Nucleus accumbens (tissue), 56 donors: Measurements from ENCODE around the gene RUNX1.
A peak's percentile ranks its signal among the peaks of the same experiment; 100 is the strongest.
"Not testable (repeated sequence)": the region's sequence is repeated elsewhere in the genome, so short reads cannot be mapped to it uniquely, and the experiment has no call there.

Source experiments
- DNase-seq, 56 donors: peaks; one replicate each; lab custom pipeline; 2025; lab: John Stamatoyannopoulos, UW

The RUNX1 gene

GRCh38 chr21:34996304-34997101 is 52.6 kb downstream of the RUNX1 start:
- no peak for DNase-seq

GRCh38 chr21:34995979-34996303 is 53.2 kb downstream of the RUNX1 start:
- DNase-seq, result no peak

GRCh38 chr21:34994766-34995631 is 54.1 kb downstream of the RUNX1 start:
- no peak for DNase-seq

- DNase-seq, result not testable (repeated sequence)
Observed at GRCh38 chr21:34993521-34993921, 55.6 kb downstream of the RUNX1 start.

GRCh38 chr21:34992736-34993398 is 56.2 kb downstream of the RUNX1 start:
- DNase-seq, result peak in 6 of 56 donors; percentile 2 to 29 (median 18)

GRCh38 chr21:34992180-34992579 is 56.9 kb downstream of the RUNX1 start:
- no peak for DNase-seq

- DNase-seq, result no peak
Observed at GRCh38 chr21:34991366-34991957, 57.6 kb downstream of the RUNX1 start.

- no peak for DNase-seq
Observed at GRCh38 chr21:34990842-34991241, 58.3 kb downstream of the RUNX1 start.

GRCh38 chr21:34989337-34990151 is 59.6 kb downstream of the RUNX1 start:
- DNase-seq, result peak in 4 of 56 donors; percentile 3 to 22 (median 11)

- DNase-seq, result no peak
Observed at GRCh38 chr21:34988625-34989024, 60.5 kb downstream of the RUNX1 start.

GRCh38 chr21:34988139-34988538 is 61.0 kb downstream of the RUNX1 start:
- DNase-seq, result no peak

- no peak for DNase-seq
Observed at GRCh38 chr21:34987501-34988072, 61.5 kb downstream of the RUNX1 start.

GRCh38 chr21:34986561-34987500 is 62.3 kb downstream of the RUNX1 start:
- no peak for DNase-seq

GRCh38 chr21:34984356-34985058 is 64.6 kb downstream of the RUNX1 start:
- no peak for DNase-seq

GRCh38 chr21:34983680-34984086 is 65.4 kb downstream of the RUNX1 start:
- DNase-seq, result no peak

- DNase-seq, result no peak
Observed at GRCh38 chr21:34981791-34982190, 67.3 kb downstream of the RUNX1 start.

- no peak for DNase-seq
Observed at GRCh38 chr21:34980423-34981115, 68.5 kb downstream of the RUNX1 start.
